Activated gamma-delta T cell (primary cell): Measurements from ENCODE around the gene SLC28A1.
"Not testable (repeated sequence)": the region's sequence is repeated elsewhere in the genome, so short reads cannot be mapped to it uniquely, and the experiment has no call there.

Experiments used
- DNase-seq: peaks from one replicate; lab custom pipeline; 2025; lab: John Stamatoyannopoulos, UW

Gene SLC28A1

DNA sequence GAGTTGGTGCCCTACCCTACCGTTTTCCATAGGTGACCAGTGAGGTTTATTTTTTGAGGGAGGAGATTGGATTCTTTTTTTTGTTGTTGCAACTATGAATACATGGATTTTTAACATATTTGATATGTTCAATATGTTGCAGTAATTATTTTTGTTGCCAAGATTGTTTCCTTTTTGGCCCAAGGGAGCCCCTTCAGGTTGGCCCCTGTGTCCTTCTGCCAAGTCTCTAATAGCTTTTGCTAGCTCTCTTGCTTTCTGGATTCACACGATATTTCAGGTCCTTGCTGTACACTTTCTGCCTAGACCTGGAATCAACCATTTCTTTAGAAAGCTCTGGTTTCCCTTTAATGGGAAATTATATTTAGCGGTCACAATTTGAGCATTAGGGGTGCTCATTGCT is 22.7 kb upstream of the SLC28A1 start:
- DNase-seq, result no peak

DNA sequence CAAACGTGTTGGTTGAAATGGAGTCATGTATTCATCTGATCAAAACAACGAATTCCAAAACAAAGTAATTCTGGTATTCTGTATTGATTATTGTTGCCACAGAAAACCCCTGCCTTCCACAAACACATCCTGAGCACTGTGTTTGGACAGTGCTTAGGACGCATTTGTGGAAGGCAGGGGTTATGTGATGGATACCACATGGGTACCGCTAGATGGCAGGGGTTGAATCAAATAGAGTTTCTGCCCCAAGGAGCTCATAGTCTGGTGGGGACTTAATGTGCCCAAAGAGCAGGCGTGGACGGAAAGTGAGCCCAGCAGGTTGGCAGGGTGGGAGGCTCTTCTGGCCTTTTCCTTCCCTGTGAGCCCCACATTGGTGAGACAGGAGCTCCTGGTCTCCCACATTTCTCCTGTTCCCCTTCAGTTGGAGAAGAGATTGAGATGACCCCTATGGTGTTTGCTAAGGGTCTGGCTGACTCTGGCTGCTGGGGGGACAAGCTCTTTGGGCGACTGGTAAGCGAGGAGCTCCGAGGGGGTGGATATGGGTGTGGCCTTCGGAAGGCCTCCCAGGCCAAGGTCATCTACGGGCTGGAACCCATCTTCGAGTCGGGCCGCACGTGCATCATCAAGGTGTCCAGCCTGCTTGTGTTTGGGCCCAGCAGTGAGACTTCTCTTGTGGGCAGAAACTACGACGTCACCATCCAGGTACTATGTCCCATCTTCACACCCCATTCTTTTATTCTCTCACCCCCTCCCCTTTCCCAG is 22.1 kb upstream of the SLC28A1 start:
- DNase-seq, result no peak

DNA sequence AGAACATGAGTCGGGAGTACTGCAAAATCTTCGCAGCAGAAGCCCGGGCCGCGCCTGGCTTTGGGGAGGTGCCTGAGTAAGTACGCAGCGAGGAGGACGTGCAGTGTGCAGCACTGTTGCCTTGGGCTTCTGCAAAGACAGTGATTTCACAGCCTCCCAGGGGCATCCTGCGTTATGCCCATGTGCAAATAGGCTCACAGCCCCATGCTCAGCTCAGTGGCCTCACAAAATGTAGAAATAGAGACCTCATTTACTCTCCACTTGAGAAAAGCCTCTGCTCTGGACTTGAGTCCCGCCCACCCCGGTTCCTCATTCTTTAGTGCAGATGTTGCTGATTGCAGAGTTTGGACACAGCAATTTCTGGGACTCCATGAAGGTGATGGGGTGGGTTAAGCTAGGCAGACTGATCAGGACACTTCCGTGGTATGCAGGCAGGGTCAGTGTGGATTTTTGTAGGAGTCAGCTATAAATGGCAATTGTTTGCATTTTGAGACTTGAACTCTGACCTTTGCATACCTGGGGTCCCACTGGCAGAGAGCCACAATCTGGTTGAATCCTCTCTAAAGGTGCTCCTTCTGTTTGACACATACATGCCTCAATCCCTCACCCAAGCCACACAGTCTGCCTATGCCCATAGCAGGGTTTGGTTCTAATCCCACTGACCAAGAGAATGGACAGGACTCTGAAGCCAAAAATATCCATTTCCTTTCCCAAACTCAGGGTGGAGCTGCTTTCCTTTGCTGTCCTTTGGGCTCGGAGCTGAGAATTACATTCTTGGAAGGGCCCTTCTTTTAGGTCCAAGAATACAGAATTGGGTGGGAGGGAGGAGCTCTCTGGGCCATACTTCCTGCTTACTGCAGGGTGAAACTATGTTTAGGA is 20.7 kb upstream of the SLC28A1 start:
- DNase-seq, result no peak

DNA sequence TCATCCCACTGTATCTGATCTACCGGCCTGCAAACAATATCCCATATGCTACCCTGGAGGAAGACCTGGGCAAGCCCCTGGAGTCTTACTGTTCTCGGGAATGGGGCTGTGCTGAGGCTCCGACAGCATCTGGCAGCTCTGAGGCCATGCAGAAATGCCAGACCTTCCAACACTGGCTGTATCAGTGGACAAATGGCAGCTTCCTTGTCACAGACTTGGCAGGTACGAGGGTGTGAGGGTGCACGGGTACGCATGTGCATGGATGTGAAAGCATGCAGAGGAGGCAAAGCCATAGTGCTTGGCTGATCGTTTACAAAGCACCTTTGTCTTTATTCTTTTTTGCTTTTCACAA is 20.0 kb upstream of the SLC28A1 start:
- DNase-seq, result no peak

DNA sequence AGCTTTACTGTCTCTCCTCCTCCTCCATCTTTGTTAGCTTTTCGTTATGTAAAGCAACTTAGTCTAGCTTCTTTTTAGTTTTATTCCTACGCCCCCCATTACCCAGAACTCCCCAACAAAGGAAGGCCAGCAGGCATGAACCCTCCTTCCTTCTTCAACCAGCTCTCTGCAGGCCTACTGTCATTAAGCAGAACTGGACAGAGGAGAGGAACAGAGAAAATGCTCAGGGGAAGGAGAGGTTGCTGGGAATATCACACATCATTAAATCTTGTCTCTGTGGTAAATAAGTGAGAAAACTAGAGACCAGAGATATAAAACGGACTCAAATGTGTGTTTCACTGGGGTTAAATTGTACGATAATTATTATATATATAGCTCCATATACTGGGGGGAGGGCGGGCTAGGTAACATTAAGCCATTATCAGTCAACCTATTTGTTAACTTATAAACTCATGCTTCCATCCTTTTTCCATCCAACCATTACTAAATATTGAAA is 19.3 kb upstream of the SLC28A1 start:
- no peak for DNase-seq

DNA sequence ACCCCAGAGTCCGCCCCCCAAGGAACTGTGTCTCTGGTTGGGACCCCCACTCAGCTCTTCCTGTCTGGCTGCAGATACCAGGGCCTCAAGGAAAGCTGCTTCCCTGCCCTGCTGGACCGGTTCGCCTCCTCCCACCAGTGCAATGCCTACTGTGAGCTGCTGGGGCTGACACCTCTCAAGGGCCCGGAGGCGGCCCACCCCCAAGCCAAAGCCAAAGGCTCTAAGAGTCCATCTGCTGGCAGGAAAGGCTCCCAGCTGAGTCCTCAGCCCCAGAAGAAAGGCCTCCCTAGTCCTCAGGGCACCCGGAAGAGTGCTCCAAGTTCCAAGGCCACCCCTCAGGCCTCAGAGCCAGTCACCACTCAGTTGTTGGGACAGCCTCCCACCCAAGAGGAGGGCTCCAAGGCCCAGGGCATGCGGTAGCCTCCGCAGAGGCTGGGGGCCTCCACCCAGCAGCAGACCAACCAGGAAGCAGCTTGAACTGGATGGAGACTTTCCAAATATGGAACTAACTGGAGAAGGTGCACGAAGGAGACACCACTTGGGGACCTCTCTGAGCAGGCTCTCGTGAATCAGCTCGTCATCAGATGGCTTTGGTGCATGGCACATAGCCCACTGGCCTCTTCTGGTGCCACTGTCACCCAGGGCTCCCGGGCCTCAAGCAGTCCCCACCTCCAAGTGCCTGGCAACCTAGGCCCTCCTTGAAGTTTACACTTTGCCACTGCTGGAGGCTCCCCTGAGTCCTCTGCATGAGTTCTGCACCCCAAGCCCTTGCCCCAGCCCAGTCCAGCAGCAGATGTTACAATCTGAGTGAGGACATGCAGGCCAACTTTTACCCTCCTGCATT is 16.2 kb upstream of the SLC28A1 start:
- DNase-seq, result no peak

DNA sequence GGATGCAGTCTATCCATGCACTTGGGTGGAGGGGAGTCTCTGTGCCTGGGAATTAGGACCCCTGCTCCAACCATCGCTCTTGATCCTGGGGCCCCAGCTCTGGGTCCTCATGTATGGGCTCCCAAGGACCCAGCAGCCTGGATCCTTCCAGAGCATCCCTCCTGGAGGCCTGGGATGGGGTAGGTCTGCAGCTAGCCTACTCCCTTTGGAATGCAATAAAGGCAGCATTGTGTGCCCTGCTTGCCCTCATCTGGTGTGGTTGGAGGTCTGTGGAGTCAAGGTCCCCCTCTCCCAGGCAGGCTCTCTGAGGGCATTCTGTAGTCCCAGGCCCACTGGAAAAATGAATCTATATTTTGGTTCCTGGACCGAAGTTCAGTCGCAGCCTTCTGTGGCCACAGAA is 15.0 kb upstream of the SLC28A1 start:
- no peak for DNase-seq

DNA sequence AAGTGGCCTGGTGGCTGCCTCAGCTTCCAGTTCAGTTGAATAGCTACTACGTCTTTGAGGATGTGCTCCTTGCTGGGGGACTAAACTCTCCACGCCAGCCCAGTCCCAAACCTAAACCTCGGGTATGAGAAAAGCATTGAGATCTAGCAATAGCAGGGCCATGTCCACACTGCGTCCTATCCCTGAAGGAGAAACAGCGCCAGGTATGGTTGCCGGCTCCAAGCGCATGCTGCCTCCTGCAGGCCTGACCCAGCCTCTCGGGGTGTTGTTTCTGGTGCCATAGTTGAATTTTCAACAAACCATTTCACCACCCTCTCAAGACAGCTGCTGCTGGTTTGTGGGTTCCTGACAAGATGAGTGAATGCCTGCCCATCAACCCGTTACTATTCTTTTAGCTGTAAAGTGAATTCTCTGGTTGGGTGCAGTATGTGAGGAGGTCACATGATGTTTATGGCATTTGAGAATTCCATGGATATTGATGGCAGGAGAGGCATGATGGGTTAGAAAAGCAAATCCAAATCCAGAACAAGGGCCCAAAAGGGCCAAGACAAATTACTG is 13.0 kb upstream of the SLC28A1 start:
- DNase-seq, result no peak

DNA sequence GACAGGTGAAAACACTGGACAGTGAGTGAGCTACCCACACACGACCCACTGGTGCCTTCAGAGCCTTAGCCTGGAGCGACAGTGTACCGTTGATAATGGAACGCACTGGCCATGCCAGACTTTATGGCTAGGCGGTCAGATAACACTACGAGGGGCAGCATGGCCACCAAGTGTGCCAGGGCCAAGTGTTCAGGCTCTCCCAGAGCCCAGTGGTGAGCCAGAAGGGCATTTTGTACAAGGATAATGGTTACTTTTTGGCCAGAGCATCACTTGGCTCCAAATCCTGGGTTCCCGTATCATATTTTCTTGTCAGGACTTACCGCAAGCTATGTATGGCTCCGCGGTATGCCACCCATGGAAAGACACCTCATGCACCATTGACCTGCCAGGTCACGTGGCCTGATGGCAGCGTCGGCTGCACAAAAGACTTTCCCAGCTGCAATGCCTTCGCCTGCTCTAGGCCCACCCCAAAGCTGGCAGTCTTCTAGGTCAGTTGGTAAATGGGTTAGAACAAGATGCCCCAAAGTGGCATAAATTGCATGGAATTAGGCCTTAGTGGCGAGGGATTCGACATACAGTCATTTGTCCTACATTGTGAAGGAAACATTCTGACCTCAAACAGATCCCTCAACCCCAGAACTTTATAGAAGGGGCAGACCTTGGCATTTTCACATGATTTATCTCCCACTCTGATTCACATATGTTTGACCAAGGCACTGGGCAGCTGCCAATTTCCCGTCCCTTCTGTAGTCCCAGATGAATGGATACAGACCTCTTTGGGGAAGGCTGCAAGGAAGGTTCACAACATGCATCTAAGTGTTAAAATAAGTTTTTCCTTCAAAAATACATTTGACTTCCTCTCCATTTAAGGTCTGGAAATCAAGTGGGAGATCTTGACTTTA is 12.2 kb upstream of the SLC28A1 start:
- DNase-seq, result no peak

DNA sequence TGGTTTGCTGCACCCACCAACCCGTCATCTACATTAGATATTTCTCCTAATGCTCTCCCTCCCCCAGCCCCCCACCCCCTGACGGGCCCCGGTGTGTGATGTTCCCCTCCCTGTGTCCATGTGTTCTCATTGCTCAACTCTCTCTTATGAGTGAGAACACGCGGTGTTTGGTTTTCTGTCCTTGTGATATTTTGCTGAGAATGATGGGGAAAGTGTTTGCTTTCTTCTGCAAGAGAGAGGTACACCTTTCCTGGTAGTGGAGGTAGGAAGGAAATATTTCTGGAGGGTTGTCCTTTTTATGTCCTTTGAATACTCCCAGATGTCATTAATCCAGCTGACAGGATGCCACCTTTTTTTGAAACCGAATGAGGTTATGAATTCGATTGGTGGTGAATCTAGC is 10.5 kb upstream of the SLC28A1 start:
- DNase-seq, result no peak

DNA sequence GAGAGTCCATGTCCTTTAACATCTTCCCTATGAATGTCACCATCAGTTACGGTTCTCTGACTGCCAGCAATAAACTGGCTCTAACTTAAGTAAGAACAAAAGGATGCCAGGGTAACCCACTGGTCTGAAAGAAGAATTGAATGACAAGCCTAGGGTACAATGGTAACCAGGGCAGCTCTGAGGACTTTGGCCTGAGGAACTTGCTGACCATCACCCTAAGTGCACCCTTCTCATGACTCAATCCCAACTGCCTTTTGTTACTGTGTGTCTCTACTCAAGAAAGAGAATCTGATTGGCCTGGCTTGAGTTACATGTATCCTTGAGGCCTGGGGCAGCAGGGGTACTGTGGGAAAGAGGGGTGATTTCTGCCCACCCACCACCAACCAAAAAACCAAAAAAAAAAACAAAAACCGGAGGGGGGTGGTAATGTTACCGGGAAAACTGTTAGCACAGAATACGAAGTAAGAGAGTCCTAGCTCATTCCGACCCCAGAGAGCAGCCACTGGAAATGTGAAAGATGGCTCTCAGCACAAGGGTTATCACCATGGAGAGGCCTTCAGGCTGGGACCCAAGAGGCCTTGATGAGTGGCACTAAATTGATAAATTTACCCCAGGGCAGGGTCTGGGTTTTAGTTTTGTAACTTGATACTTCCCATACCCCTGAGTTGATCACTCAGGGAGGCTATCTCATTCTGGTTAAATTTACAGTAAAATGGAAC is 9.3 kb upstream of the SLC28A1 start:
- DNase-seq, result no peak

DNA sequence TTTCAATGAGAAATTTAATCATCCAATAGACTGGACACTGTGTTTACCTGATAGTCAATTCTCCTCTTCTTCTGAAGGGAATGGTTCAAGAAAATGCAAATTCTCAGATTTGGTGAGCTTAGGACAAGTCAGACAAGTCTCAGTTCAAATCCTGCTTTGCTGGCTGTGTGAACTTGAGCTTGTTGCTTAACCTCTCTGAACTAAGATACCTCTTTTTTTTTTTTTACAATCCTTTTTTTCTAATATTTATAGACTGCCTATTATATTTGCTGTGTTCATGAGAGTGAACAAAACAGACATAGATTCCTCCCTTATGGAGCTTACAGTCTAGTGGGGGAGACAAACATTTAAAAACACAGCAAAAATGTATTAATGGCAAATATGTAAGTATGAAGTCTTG is 8.2 kb upstream of the SLC28A1 start:
- no peak for DNase-seq

DNA sequence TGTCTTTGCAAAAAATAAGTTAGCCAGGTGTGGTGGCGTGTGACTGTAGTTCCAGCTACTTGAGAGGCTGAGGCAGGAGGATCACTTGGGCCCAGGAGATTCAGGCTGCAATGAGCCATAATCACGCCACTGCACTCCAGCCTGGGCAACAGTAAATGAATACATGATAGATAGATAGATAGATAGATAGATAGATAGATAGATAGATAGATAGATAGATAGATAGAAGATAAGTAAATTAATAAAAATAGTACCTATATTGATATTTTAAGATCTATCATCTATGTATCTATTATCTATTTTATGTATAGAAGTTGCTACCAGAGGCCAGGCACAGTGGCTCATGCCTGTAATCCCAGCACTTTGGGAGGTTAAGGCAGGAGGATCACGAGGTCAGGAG is 6.8 kb upstream of the SLC28A1 start:
- DNase-seq, result not testable (repeated sequence)

DNA sequence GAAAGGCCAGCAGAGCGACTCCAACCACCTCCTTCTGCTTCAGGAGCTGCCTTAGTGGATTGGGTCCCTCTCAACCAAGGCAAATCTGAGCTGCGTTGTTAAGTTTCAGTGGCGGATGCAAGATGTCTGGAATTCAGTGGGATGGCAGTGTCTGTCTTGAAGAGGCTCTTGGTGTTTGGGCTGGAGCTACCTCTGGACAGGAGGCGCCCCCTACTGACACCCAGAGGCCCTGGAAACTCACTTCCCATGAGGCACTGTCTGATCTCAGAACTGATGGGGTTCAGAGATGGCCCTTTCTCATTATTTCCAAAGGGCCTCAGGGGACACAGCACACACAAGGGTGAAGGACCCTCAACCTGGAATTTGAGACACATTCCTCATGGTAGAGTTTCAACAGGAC is 6.0 kb upstream of the SLC28A1 start:
- DNase-seq, result no peak

DNA sequence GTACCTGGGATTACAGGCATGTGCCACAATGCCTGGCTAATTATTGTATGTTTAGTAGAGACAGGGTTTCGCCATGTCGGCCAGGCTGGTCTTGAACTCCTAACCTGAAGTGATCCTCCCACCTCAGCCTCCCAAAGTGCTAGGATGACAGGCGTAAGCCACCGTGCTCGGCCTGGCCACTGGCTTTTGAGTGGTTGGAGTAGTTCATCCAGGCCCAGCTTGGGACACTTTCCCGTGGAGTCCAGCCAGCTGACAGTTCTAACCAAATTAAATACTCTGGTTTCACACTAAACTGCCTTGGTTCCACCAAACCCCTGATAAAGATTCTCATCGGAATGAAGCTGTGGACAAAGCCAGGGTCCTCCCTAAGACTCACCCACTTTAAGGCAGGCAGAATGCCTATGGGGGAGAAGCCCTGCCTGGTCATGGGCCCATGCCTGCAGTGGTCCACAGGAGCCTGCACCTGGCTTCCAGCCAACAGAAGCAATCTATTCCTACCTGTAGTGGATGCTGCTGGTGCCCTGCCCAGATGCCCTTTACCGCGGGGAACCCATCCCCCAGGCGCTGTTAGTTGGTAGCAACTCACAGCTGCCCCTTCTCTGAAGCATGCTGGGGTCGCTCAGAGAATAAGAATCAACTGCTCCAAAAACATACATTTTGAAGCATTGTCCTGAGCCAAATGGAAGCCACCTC is 5.2 kb upstream of the SLC28A1 start:
- DNase-seq, result no peak

DNA sequence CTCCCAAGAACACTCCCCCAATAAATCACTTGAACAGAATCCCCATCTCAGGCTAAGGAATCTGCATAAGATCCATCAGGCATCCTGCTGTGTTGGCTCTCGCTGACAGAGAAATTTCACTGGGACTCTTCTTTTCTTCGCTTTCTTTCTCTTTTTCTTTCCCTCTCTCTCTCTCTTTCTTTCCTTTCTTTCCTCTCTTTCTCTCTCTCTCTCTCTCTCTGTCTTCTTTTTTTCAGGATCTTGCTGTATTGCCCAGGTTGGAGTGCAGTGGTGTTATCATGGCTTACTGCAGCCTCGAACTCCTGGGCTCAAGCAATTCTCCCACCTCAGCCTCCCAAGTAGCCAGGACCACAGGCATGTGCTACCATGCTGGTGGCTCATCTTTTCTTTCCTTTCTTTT is 4.5 kb upstream of the SLC28A1 start:
- no peak for DNase-seq

DNA sequence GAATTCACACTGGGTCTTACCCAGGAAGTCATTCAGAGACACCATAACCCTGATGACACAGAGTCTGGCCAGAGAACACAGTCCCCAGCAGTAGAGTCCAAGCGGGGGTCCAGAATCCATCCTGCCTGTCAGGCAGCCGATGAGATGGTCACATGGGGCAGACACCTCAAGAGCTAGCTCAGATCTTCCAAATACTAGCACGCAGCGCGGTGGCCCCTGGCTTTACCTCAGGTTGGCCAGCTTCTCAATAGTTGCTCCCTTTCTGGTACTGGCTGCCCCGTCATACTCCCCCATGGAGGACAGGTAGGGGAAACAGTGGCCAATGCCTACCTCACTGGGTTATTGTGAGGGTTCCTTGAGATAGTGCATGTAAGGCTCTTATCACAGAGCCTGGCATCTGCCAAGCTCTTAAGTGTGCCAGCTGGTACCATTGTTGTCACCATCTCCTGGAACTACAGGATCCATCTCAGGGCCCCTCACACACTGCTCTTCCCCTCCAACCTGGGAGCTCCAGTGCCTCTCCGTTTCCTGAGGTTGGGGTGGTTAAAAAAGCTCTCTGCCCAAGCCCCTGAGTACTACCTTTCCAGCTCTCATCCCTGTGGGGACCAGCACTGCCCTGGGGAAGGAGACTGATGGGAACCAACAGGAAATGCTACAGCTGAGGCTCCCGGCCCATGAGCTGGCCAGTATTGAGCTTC is 3.5 kb upstream of the SLC28A1 start:
- DNase-seq, result no peak

DNA sequence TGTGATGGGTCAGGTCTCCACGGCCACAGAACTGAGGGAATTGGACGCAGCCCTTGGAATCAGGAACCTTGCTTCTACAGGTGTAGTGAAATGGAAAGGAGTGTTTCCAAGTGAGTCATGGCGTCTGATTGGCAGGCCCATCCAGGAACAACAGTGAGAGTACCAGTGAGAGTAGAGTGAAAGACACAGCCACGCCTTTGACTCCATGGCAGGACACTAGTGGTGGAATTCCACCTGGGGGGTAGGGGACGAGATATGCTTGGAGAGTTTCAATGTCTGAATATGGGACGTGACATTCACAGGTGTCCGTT is 3.0 kb upstream of the SLC28A1 start:
- no peak for DNase-seq

DNA sequence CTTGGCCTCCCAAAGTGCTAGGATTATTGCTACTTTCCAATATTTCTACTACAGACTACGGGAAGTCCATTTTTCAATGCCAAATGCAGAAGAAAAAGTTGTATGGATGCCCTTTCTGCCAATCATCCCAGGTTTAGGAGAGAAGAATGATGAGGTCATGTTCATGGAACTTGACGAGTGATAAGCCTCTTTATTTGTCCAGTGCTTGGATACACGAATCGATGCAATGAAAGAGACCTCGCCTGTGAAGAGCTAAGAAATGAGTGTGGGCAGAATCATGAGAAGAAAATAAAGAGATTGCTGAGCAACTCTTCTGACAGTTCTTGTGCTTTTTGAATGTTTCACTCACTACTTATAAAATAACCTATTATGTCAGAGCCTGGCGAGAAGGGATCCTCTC is 996 bp upstream of the SLC28A1 start:
- no peak for DNase-seq
